ENCODE measurements around the gene RNLS.

- TF ChIP-seq, protein P1, sequence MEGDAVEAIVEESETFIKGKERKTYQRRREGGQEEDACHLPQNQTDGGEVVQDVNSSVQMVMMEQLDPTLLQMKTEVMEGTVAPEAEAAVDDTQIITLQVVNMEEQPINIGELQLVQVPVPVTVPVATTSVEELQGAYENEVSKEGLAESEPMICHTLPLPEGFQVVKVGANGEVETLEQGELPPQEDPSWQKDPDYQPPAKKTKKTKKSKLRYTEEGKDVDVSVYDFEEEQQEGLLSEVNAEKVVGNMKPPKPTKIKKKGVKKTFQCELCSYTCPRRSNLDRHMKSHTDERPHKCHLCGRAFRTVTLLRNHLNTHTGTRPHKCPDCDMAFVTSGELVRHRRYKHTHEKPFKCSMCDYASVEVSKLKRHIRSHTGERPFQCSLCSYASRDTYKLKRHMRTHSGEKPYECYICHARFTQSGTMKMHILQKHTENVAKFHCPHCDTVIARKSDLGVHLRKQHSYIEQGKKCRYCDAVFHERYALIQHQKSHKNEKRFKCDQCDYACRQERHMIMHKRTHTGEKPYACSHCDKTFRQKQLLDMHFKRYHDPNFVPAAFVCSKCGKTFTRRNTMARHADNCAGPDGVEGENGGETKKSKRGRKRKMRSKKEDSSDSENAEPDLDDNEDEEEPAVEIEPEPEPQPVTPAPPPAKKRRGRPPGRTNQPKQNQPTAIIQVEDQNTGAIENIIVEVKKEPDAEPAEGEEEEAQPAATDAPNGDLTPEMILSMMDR (IDR thresholded peaks at IDR 0.05; ENCODE audit: low read length): no peak
- TF ChIP-seq EZH2 (IDR thresholded peaks at IDR 0.05; ENCODE audit: borderline replicate concordance, low read length): no peak
These were observed 119.3 kb downstream of the RNLS start for GRCh38 chr10:88463811-88464210.

Data from OCI-LY1 (cell line).